GM23338 (cell line): ENCODE measurements around the gene R3HDM2. TPM values are rescaled to one million over a fixed set of nuclear protein-coding genes. Genes with fewer than 3 reads are reported as not detected.

ENCODE experiments used
- ATAC-seq: fragments of 200-7000 bp; cut with Tn5 transposase; 3 replicates; pipeline ENCODE4 v1.9.1; 2020
- DNase-seq: peaks from one replicate; pipeline ENCODE4 v3.0.0-alpha.2; 2015; ENCODE audit warnings: low spot score
- H2AFZ ChIP-seq: fragments of 200-600 bp; sonication (generic); 2 replicates; pipeline ENCODE4 v1.8.0; 2016; ENCODE audit warnings: antibody characterized with exemption, mild to moderate bottlenecking, moderate library complexity
- H3F3A ChIP-seq: fragments of 200-600 bp; sonication (generic); replicated peaks from 2 replicates; pipeline ENCODE4 v1.8.0; 2017; ENCODE audit warnings: antibody characterized with exemption, mixed run types, low read depth
- H3K27ac ChIP-seq: fragments of 200-600 bp; sonication (generic); 2 replicates; pipeline ENCODE4 v1.6.1; 2016; ENCODE audit warnings: low read depth
- H3K27me3 ChIP-seq: fragments of 200-600 bp; sonication (generic); 2 replicates; pipeline ENCODE4 v1.8.0; 2016; ENCODE audit warnings: mild to moderate bottlenecking, mixed run types, moderate library complexity; ENCODE audit not compliant: insufficient read depth
- H3K36me3 ChIP-seq: fragments of 200-600 bp; sonication (generic); 2 replicates; pipeline ENCODE4 v1.8.0; 2016; ENCODE audit warnings: mild to moderate bottlenecking; ENCODE audit not compliant: insufficient read depth
- H3K4me1 ChIP-seq: fragments of 200-600 bp; sonication (generic); 2 replicates; pipeline ENCODE4 v1.8.0; 2016; ENCODE audit warnings: mild to moderate bottlenecking, moderate library complexity; ENCODE audit not compliant: insufficient read depth
- H3K4me2 ChIP-seq: fragments of 200-600 bp; sonication (generic); 2 replicates; pipeline ENCODE4 v1.7.1; 2017; ENCODE audit warnings: mixed run types
- H3K4me3 ChIP-seq: fragments of 200-600 bp; sonication (generic); 2 replicates; pipeline ENCODE4 v1.6.1; 2016; ENCODE audit warnings: mixed run types
- H3K79me2 ChIP-seq: fragments of 200-600 bp; sonication (generic); replicated peaks from 2 replicates; pipeline ENCODE4 v1.8.0; 2017; ENCODE audit warnings: mild to moderate bottlenecking; ENCODE audit not compliant: insufficient read depth
- H3K9me2 ChIP-seq: fragments of 200-600 bp; sonication (generic); 2 replicates; pipeline ENCODE4 v1.8.0; 2017; ENCODE audit not compliant: insufficient read depth
- H4K20me1 ChIP-seq: fragments of 200-600 bp; sonication (generic); replicated peaks from 2 replicates; pipeline ENCODE4 v1.8.0; 2017; ENCODE audit warnings: mild to moderate bottlenecking; ENCODE audit not compliant: insufficient read depth
- H3K27ac Mint-ChIP-seq: 2 replicates; pipeline ENCODE4 v1.8.0; 2020; ENCODE audit warnings: inconsistent platforms, mild to moderate bottlenecking, moderate library complexity, mixed read lengths
- H3K27me3 Mint-ChIP-seq: 3 replicates; pipeline ENCODE4 v1.8.0; 2022; ENCODE audit warnings: low read depth, mild to moderate bottlenecking, moderate library complexity, mixed read lengths, inconsistent platforms; ENCODE audit not compliant: insufficient read depth, poor library complexity
- H3K36me3 Mint-ChIP-seq: 3 replicates; pipeline ENCODE4 v1.8.0; 2021; ENCODE audit warnings: low read depth, mild to moderate bottlenecking, inconsistent platforms, moderate library complexity, mixed read lengths
- H3K4me1 Mint-ChIP-seq: 3 replicates; pipeline ENCODE4 v1.8.0; 2020; ENCODE audit warnings: mild to moderate bottlenecking, inconsistent platforms, mixed read lengths
- H3K4me3 Mint-ChIP-seq: 3 replicates; pipeline ENCODE4 v1.8.0; 2021; ENCODE audit warnings: moderate library complexity, mild to moderate bottlenecking, inconsistent platforms, mixed read lengths
- H3K9me3 Mint-ChIP-seq: 3 replicates; pipeline ENCODE4 v1.8.0; 2020; ENCODE audit warnings: moderate library complexity, mild to moderate bottlenecking, inconsistent platforms, mixed read lengths
- CREB1 ChIP-seq: fragments of 250-450 bp; sonication (Bioruptor Pico); IDR thresholded peaks from 2 replicates; pipeline ENCODE4 v1.5.0; 2020; ENCODE audit warnings: low read depth, mild to moderate bottlenecking, moderate library complexity
- CTCF ChIP-seq, 2 experiments: fragments of 200-600 bp in 1 of 2; sonication (generic) in 1 of 2; conservative IDR thresholded peaks; 2 replicates each; pipeline versions ENCODE4 v1.5.1 to v1.6.1; 2016 to 2017; ENCODE audit warnings: antibody characterized with exemption in 2 of 2, low read depth in 2 of 2, mild to moderate bottlenecking in 2 of 2, moderate library complexity in 1 of 2
- ETS1 ChIP-seq: IDR thresholded peaks from 2 replicates; pipeline ENCODE4 v1.6.1; 2016; ENCODE audit warnings: antibody characterized with exemption
- EZH2 ChIP-seq: fragments of 200-600 bp; sonication (generic); IDR thresholded peaks from one replicate; pipeline ENCODE4 v1.8.0; 2017; ENCODE audit warnings: antibody characterized with exemption, mild to moderate bottlenecking, low read depth; ENCODE audit not compliant: unreplicated experiment
- EZH2phosphoT487 ChIP-seq: fragments of 200-600 bp; sonication (generic); IDR thresholded peaks from one replicate; pipeline ENCODE4 v1.8.1; 2018; ENCODE audit warnings: antibody characterized with exemption; ENCODE audit not compliant: unreplicated experiment
- JUNB ChIP-seq: IDR thresholded peaks from one replicate; pipeline ENCODE4 v1.6.1; 2016; ENCODE audit warnings: antibody characterized with exemption; ENCODE audit not compliant: unreplicated experiment
- NANOG ChIP-seq: IDR thresholded peaks from 2 replicates; pipeline ENCODE4 v1.6.1; 2016; ENCODE audit warnings: antibody characterized with exemption, borderline replicate concordance
- POLR2AphosphoS5 ChIP-seq: IDR thresholded peaks from 2 replicates; pipeline ENCODE4 v1.6.1; 2016; ENCODE audit warnings: antibody characterized with exemption, low read depth
- REST ChIP-seq: IDR thresholded peaks from one replicate; pipeline ENCODE4 v1.6.1; 2018; ENCODE audit warnings: antibody characterized with exemption; ENCODE audit not compliant: unreplicated experiment
- STAT1 ChIP-seq: IDR thresholded peaks from one replicate; pipeline ENCODE4 v1.6.1; 2016; ENCODE audit warnings: antibody characterized with exemption; ENCODE audit not compliant: unreplicated experiment
- ZNF114 ChIP-seq: fragments of 250-450 bp; sonication (Bioruptor Pico); IDR thresholded peaks from 2 replicates; pipeline ENCODE4 v1.5.0; 2020; ENCODE audit warnings: mild to moderate bottlenecking, moderate library complexity
- ZNF331 ChIP-seq: fragments of 250-450 bp; sonication (Bioruptor Pico); IDR thresholded peaks from 2 replicates; pipeline ENCODE4 v1.5.0; 2020; ENCODE audit warnings: low read depth, mild to moderate bottlenecking, moderate library complexity
- ZNF462 ChIP-seq: fragments of 250-450 bp; sonication (Bioruptor Pico); IDR thresholded peaks from 2 replicates; pipeline ENCODE4 v1.5.0; 2020; ENCODE audit warnings: mild to moderate bottlenecking, moderate library complexity
- polyA plus RNA-seq: library from polyadenylated mRNA; unstranded; fragments of >200 nt; fragmentation: Nextera tagmentation; extraction: Ambion mirVana; gene quantifications from 2 replicates; pipeline ENCODE4 v1.2.1, GENCODE V29; 2016
- total RNA-seq: library from RNA; depleted of rRNA; stranded (reverse); fragments of >200 nt; shearing (Covaris generic); gene quantifications from 2 replicates; pipeline ENCODE4 v1.2.3, GENCODE V29; 2014

The R3HDM2 gene
- total and polyA plus RNA-seq, 2 experiments from 2014 or later, result 9.6 to 19.6 TPM

- no peaks in the 10 kb centered on the region for H3K36me3 ChIP-seq
- H3K27ac Mint-ChIP-seq, result peak overlapping the region; percentile 98
- peaks cover 40% of the 10 kb centered on the region for H3K4me1 ChIP-seq
- H3K4me2 ChIP-seq, result peak overlapping the region; percentile 100
- peak; percentile 91 for TF ChIP-seq CREB1
- TF ChIP-seq ETS1, result no peak
- TF ChIP-seq ZNF114 (CRISPR knock-in tag), result no peak
- peak; percentile 33 for TF ChIP-seq EZH2
- no peak for TF ChIP-seq STAT1
- no peak for TF ChIP-seq ZNF331 (CRISPR knock-in tag)
- peak; percentile 88 to 95 for TF ChIP-seq CTCF (conservative IDR thresholded peaks at IDR 0.05; ENCODE audit: low read depth in 2 of 2)
- TF ChIP-seq REST, result no peak
- TF ChIP-seq ZNF462 (CRISPR knock-in tag), result no peak
- no peak for TF ChIP-seq EZH2phosphoT487
- TF ChIP-seq JUNB, result no peak
- no peak for TF ChIP-seq NANOG
- peak; percentile 79 for TF ChIP-seq POLR2AphosphoS5
- DNase-seq (peak; percentile 99), ATAC-seq (peak; percentile 18)
- peaks cover 25% of the 10 kb centered on the region for H3F3A ChIP-seq
- H3K27me3 Mint-ChIP-seq, result peaks cover 45% of the 10 kb centered on the region
- H3K27ac ChIP-seq, result peak overlapping the region; percentile 83
- peaks cover 23% of the 10 kb centered on the region for H3K79me2 ChIP-seq
- no peaks in the 10 kb centered on the region for H3K27me3 ChIP-seq
- H3K4me3 ChIP-seq, result peak overlapping the region; percentile 97
- no peaks in the 10 kb centered on the region; the same call in 1 of the 2 replicates for H4K20me1 ChIP-seq
- no peak overlapping the region for H2AFZ ChIP-seq
- H3K4me1 Mint-ChIP-seq, result peaks cover 52% of the 10 kb centered on the region
- H3K4me3 Mint-ChIP-seq, result peak overlapping the region; percentile 82
- H3K36me3 Mint-ChIP-seq, result peaks cover 23% of the 10 kb centered on the region
- H3K9me2 ChIP-seq, result no peaks in the 10 kb centered on the region
- H3K9me3 Mint-ChIP-seq, result no peaks in the 10 kb centered on the region
Observed at GRCh38 chr12:57459055-57459749, 28.4 kb upstream of the R3HDM2 start.
